Measurements from ENCODE around the gene RIGI.
"Not testable (repeated sequence)": the region's sequence is repeated elsewhere in the genome, so short reads cannot be mapped to it uniquely, and the experiment has no call there.

RIGI gene

GRCh38 chr9:32526041-32526706, at the start of gene RIGI:
Gene RIGI, minus strand, starts transcription at chr9:32526196. Its CDS starts 30 bp downstream, at chr9:32526166.
- peak; percentile 92 for DNase-seq (ENCODE audit: low spot score)

DNA sequence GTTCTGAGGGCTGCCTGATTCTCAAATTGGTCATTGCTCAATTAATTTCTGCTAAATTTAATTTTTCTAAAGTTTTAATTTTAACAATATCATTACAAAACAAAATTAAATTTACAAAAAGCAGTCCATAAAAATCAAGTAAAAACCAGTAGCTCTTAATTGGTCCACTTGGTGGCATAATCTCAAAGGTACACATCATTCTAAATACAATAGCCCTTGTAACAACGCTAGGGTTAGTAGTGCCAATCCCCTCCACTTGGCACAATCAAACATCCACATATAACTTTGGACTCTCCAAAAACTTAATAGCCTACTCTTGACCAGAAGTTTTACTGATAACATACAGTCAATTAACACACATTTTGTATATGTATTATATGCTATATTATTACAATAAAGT, 48.9 kb upstream of the RIGI start:
- DNase-seq (ENCODE audit: low spot score), result no peak

GRCh38 chr9:32573821-32574220, 47.8 kb upstream of the RIGI start:
- DNase-seq (ENCODE audit: low spot score), result no peak

DNA sequence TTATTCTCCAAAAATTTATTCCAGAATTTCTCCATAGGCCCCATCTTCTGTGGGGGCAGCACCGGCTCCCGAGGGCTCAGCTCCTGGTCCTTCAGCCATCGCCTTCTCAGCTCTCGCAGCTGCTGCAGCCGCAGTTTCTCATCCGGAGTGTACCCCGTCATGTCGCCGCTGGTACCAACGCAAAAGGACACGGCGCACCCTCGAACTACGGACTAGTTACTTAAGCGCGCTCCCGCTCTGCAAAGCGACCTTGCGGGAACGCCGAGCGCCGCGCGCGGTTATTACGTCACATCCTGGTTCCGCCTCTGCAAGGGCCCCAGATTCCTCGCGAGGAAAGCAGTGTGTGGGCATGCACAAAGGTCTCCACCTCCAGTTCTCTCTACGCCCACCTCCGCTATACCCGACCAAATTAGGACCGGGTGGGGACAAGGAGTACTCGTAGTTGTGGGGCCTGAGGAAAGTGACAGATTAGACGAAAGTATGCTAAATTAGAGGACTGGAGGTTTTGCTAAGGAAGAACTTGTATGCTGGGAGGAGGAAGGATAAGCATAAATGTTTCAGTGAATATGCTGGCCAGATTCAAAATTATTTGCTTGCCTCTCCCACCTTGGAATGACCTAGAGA, 47.0 kb upstream of the RIGI start, which contains the start of gene NDUFB6:
NDUFB6 (minus strand) TSS at position 260 of the 624 bp plus-strand sequence; CDS start at position 161, 99 bp downstream.
- DNase-seq (ENCODE audit: low spot score), result peak; percentile 89

GRCh38 chr9:32571969-32572899, 46.2 kb upstream of the RIGI start:
- peak; percentile 80 for DNase-seq (ENCODE audit: low spot score)

DNA sequence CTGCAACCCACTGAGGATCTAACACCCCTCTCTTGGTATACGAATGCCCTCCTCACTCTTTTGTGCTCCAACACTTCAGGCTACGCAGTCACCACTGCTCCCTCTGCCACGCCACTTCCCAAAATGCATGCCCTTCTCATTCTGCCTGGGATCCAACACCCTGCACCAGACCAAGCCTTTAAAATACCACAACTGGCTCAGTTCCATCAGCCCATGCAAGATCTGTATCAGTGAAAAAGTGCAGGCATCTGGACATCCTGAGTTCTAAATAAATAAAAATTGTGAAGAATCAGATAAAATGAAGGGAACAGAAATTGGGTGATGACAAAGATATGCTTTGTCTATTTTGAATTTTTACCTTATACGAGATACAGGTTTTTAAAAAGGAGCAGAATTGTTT, 44.3 kb upstream of the RIGI start:
- no peak for DNase-seq (ENCODE audit: low spot score)

DNA sequence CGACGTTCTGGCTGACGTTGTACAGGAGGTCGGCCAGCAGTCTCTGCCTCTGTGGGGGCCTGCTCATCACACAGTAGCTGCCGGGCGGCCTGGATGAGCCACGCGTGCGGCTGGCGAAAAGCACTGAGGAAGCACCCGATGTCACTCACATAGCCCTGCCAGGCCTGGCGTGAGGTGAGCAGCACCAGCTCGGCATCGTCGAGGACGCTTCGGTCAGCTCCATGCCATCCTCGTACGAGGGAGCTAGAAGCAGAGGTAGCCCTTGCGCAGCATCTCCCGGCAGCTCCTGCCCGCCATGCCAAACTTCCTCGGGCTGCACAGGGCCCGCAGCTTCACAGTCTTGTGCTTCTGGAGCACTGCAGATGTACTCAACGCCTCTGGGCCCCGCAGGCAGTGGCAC, 40.8 kb upstream of the RIGI start:
- no peak for DNase-seq (ENCODE audit: low spot score)

DNA sequence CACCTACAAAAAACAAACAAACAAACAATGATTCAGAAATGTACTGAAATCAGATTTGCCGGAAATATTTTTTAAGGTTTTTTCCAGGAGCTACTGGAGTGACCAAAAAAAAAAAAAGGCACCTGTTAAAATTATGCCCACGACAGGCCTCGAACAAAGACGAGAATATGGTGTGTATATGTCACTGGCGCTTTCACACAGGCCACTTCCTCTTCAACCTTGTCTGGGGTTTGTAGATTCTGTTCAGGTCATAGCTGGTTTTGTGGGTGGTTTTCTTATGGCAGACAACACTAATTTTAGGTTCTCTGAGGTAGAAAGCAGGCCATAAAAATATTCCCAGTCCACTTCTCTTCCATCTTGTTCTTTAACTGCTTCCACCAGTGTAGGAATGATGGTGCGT, 40.0 kb upstream of the RIGI start:
- no peak for DNase-seq (ENCODE audit: low spot score)

DNA sequence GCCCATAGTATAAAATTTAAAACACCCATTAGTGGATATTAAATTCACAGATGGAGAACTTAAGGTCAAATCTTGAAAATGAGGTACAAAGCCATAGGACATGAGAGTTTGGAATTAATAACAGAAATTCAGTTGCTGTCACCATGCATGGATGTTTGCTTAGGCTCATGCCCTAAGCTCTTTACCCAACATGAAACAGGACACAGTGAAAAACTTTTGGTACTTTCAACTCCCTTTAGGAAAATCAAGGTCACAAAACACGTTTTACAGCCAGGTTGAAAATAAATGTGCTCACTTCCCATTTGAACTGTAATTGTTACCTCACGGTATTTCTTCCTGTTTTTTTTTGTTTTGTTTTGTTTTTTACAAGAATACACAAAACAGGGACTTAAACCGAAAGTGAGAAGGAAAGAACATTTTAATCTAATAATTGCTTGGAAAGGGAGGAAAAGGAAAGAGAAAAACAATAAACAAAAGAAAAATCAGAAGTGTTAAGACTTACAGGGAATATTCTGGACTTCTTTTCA, 32.5 kb upstream of the RIGI start:
- DNase-seq (ENCODE audit: low spot score), result no peak

DNA sequence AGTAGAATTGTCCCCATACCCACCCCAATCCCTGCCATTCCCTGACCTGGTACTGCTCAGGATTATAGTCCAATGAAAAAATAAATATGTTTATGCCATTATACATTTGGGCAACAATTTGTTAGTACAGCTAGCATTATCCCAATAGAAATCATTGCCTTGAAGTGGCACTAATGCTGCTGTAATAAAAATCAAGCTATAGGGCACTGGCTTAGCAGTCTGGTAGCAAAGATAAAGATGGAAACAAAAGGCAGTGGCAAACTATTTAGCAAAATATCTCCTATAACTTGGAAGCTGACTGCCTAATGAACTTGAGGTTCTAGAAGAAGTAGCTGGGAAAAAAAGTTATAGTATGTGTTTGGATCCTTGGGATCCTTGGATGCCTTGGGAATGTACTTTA, 28.6 kb upstream of the RIGI start:
- no peak for DNase-seq (ENCODE audit: low spot score)

DNA sequence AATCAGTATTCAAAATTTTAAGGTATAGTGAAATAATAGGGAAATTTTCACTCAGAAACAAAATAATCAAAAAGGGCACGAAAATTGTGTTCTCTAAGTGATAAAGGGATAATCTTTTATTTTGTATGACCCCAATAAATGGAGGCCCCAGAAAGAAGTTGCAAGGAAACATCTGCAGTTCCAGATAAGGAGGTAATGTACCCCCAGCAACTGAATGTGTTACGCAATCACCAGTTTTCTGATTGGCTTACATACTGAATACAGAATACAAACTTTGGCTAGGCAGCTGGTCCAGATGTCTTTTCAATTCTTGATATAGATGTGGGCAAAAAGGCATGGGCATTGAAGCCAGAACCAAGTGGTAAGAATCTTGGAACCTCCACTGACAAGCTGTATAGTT, 28.1 kb upstream of the RIGI start:
- no peak for DNase-seq (ENCODE audit: low spot score)

- DNase-seq (ENCODE audit: low spot score), result peak; percentile 90
These were observed 26.3 kb upstream of the RIGI start, which contains the start of the genes SMIM27 and TOPORS for GRCh38 chr9:32552172-32552872. Gene SMIM27, plus strand, starts transcription at chr9:32552327. Its CDS starts 108 bp downstream, at chr9:32552435. Gene TOPORS, minus strand, starts transcription at chr9:32552586. Its CDS starts 150 bp downstream, at chr9:32552436.

GRCh38 chr9:32551276-32552051, 25.5 kb upstream of the RIGI start:
- DNase-seq (ENCODE audit: low spot score), result peak; percentile 38

- peak; percentile 83 for DNase-seq (ENCODE audit: low spot score)
These were observed 24.7 kb upstream of the RIGI start for GRCh38 chr9:32550562-32551275.

- peak; percentile 7 for DNase-seq (ENCODE audit: low spot score)
These were observed 24.2 kb upstream of the RIGI start for GRCh38 chr9:32550150-32550561.

DNA sequence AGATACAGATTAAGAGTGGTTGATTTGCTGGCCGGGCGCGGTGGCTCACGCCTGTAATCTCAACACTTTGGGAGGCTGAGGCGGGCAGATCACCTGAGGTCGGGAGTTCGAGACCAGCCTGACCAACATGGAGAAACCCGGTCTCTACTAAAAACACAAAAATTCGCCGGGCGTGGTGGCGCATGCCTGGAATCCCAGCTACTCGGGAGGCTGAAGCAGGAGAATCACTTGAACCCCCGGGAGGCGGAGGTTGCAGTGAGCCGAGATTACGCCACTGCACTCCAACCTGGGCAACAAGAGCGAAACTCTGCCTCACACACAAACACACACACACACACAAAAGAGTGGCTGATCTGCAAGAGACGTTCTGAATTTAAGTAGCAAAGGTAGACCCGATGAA, 22.2 kb upstream of the RIGI start:
- DNase-seq (ENCODE audit: low spot score), result not testable (repeated sequence)

- no peak for DNase-seq (ENCODE audit: low spot score)
These were observed 19.9 kb upstream of the RIGI start for GRCh38 chr9:32545884-32546283.

GRCh38 chr9:32543047-32543446, 17.1 kb upstream of the RIGI start:
- no peak for DNase-seq (ENCODE audit: low spot score)

GRCh38 chr9:32533816-32534215, 7.8 kb upstream of the RIGI start:
- DNase-seq (ENCODE audit: low spot score), result no peak

DNA sequence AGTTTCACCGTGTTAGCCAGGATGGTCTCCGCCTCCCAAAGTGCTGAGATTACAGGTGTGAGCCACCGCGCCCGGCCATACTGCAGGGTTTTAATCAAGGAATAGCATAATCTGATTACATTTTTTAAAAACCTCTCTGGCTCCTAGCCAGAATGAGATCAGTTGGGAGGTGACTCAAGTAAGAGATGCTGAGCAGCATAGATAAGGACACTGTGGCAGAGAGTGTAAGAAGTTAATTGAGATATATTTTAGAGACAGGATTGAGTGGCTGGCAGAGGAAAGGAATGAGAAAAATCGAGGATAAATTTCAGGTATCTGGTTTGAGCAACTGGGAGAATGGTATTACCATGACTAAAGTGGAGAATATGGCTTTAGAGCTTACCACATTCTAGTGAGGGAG, 7.3 kb upstream of the RIGI start:
- DNase-seq (ENCODE audit: low spot score), result no peak

All from kidney capillary endothelial cell (primary cell).